PC-9 (cell line): ENCODE data around the gene CRISPLD2.
"Not testable (repeated sequence)": the region's sequence is repeated elsewhere in the genome, so short reads cannot be mapped to it uniquely, and the experiment has no call there.

Source experiments
- EZH2 ChIP-seq: fragments of 200-600 bp; sonication (generic); IDR thresholded peaks from 2 replicates; pipeline ENCODE4 v1.8.0; 2017; ENCODE audit warnings: antibody characterized with exemption, low read depth
- TF ChIP-seq, protein P1 (sequence below): fragments of 200-600 bp; sonication (generic); conservative IDR thresholded peaks from 2 replicates; pipeline ENCODE4 v1.6.1; 2017; ENCODE audit warnings: mixed run types, antibody characterized with exemption, mild to moderate bottlenecking, moderate library complexity

DNA sequence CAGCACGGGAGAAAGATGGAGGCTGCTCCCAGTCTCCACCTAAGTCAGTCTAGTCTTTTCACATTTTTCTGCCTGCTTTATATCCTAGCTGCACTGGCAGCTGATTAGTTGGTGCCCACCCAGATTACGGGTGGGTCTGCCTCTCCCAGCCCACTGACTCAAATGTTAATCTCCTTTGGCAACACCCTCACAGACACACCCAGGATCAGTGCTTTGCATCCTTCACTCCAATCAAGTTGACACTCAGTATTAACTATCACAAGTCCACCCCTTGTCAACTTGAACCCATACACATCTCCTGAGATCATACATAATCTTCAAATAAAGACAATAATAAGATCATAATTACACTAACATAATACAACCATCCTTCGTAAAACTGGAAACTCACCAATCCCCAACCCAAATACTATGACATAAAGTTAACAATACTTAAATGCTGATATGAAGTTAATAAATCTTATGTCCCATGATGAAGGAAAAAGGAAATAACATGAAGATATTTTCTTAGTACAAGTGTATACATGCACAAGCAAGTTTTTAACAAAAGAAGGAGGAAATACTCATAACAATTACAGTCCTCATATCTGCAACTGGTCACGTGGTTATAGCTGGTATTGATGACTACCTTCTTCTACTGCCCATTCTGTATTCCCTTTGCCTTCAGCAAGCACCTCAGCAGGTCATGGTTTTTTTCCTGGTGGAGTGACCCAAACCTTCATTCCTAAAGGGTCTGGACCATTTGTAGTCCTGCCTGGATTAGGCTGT is 35.8 kb downstream of the CRISPLD2 start:
- TF ChIP-seq, protein P1, sequence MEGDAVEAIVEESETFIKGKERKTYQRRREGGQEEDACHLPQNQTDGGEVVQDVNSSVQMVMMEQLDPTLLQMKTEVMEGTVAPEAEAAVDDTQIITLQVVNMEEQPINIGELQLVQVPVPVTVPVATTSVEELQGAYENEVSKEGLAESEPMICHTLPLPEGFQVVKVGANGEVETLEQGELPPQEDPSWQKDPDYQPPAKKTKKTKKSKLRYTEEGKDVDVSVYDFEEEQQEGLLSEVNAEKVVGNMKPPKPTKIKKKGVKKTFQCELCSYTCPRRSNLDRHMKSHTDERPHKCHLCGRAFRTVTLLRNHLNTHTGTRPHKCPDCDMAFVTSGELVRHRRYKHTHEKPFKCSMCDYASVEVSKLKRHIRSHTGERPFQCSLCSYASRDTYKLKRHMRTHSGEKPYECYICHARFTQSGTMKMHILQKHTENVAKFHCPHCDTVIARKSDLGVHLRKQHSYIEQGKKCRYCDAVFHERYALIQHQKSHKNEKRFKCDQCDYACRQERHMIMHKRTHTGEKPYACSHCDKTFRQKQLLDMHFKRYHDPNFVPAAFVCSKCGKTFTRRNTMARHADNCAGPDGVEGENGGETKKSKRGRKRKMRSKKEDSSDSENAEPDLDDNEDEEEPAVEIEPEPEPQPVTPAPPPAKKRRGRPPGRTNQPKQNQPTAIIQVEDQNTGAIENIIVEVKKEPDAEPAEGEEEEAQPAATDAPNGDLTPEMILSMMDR, result not testable (repeated sequence)
- not testable (repeated sequence) for TF ChIP-seq EZH2
